ENCODE data around the gene MRM2. TPM values are rescaled to one million over a fixed set of nuclear protein-coding genes. Genes with fewer than 3 reads are reported as not detected.

The MRM2 gene
- polyA plus RNA-seq, 1 donor from 2014 or later = 21.4 TPM

DNA sequence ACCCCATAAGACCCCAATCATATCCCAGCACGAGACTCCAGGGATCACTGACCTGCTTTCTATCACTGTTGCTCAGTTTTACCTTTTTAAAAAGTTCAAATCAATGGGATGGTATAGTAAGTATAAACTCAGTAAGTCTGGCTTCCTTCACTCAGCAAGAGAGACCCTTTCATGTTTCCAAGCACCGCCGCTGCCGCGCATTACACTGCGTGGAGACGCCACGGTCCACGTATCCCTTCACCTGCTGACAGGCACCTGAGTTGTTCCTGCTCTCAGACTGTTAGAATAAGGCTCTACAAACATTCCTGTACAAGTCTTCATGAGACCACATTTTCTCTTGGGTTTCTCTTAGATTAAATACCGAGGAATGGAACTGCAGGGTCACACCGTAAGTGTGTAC is 37.6 kb downstream of the MRM2 start:
- no peak overlapping the region for H3K4me3 ChIP-seq (ENCODE audit: low read length)
- no peak overlapping the region for H2AFZ ChIP-seq (ENCODE audit: low read depth, low read length)
- no peak overlapping the region for H3K9ac ChIP-seq (ENCODE audit: low read length)
- H3K27me3 ChIP-seq (ENCODE audit: insufficient read depth, low read depth, low read length) = no peaks in the 10 kb centered on the region
- H3K9me3 ChIP-seq (ENCODE audit: low read length) = no peaks in the 10 kb centered on the region
- no peaks in the 10 kb centered on the region for H3K36me3 ChIP-seq (ENCODE audit: insufficient read depth, low read length)
- no peak overlapping the region for H3K27ac ChIP-seq (ENCODE audit: low read length)
- H3K79me2 ChIP-seq (replicated peaks; ENCODE audit: insufficient read depth, low read length) = no peaks in the 10 kb centered on the region
- no peaks in the 10 kb centered on the region for H3K9me2 ChIP-seq (ENCODE audit: insufficient read depth, low read length)
- no peaks in the 10 kb centered on the region for H4K20me1 ChIP-seq (ENCODE audit: insufficient read depth)
- H3K4me2 ChIP-seq (ENCODE audit: low read length) = no peak overlapping the region
- no peaks in the 10 kb centered on the region for H3F3A ChIP-seq (ENCODE audit: insufficient read depth, low read length, poor library complexity, severe bottlenecking)
- no peak for TF ChIP-seq TAF1 (IDR thresholded peaks at IDR 0.05; ENCODE audit: low read depth)
- no peak for TF ChIP-seq MXI1 (conservative IDR thresholded peaks at IDR 0.05; ENCODE audit: poor library complexity, severe bottlenecking)
- TF ChIP-seq POLR2AphosphoS5 (IDR thresholded peaks at IDR 0.05) = no peak
- TF ChIP-seq, protein P1, sequence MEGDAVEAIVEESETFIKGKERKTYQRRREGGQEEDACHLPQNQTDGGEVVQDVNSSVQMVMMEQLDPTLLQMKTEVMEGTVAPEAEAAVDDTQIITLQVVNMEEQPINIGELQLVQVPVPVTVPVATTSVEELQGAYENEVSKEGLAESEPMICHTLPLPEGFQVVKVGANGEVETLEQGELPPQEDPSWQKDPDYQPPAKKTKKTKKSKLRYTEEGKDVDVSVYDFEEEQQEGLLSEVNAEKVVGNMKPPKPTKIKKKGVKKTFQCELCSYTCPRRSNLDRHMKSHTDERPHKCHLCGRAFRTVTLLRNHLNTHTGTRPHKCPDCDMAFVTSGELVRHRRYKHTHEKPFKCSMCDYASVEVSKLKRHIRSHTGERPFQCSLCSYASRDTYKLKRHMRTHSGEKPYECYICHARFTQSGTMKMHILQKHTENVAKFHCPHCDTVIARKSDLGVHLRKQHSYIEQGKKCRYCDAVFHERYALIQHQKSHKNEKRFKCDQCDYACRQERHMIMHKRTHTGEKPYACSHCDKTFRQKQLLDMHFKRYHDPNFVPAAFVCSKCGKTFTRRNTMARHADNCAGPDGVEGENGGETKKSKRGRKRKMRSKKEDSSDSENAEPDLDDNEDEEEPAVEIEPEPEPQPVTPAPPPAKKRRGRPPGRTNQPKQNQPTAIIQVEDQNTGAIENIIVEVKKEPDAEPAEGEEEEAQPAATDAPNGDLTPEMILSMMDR (IDR thresholded peaks at IDR 0.05; ENCODE audit: poor library complexity, severe bottlenecking) = no peak
- TF ChIP-seq EZH2 (IDR thresholded peaks at IDR 0.05; ENCODE audit: borderline replicate concordance, insufficient read depth, low read length, poor library complexity, severe bottlenecking) = no peak

DNA sequence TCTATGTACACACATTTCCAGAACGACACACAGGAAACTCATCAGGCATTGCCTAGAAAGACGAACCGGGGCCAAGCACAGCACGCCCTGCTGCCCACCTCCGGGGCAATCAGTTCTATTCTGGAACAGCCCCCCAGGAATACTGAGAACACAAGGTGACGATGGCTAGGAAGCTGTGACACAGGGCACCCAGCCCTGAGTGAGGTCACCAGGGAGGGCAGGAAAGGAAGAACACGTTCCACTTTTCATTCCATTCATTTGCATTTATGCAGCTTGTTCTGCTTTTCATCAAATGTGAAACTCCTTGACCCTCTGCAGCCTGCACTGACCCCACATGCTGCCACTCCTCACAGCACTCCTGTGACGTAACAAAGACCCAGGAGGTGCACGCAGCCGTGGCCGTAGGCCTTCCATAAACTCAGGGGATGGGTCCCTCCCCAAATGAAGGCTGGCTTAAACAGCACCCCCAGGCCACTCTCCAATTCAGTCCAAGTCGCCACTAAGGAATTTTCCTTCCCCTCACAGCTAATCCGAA is 38.2 kb downstream of the MRM2 start:
- no peaks in the 10 kb centered on the region for H3K9me2 ChIP-seq (ENCODE audit: insufficient read depth, low read length)
- no peak overlapping the region for H3K4me2 ChIP-seq (ENCODE audit: low read length)
- no peaks in the 10 kb centered on the region for H3K9me3 ChIP-seq (ENCODE audit: low read length)
- H3K4me3 ChIP-seq (ENCODE audit: low read length) = no peak overlapping the region
- H3K9ac ChIP-seq (ENCODE audit: low read length) = no peak overlapping the region
- H3F3A ChIP-seq (ENCODE audit: insufficient read depth, low read length, poor library complexity, severe bottlenecking) = no peaks in the 10 kb centered on the region
- H4K20me1 ChIP-seq (ENCODE audit: insufficient read depth) = no peaks in the 10 kb centered on the region
- no peak overlapping the region for H3K27ac ChIP-seq (ENCODE audit: low read length)
- H3K27me3 ChIP-seq (ENCODE audit: insufficient read depth, low read depth, low read length) = no peaks in the 10 kb centered on the region
- no peaks in the 10 kb centered on the region for H3K36me3 ChIP-seq (ENCODE audit: insufficient read depth, low read length)
- TF ChIP-seq, protein P2, sequence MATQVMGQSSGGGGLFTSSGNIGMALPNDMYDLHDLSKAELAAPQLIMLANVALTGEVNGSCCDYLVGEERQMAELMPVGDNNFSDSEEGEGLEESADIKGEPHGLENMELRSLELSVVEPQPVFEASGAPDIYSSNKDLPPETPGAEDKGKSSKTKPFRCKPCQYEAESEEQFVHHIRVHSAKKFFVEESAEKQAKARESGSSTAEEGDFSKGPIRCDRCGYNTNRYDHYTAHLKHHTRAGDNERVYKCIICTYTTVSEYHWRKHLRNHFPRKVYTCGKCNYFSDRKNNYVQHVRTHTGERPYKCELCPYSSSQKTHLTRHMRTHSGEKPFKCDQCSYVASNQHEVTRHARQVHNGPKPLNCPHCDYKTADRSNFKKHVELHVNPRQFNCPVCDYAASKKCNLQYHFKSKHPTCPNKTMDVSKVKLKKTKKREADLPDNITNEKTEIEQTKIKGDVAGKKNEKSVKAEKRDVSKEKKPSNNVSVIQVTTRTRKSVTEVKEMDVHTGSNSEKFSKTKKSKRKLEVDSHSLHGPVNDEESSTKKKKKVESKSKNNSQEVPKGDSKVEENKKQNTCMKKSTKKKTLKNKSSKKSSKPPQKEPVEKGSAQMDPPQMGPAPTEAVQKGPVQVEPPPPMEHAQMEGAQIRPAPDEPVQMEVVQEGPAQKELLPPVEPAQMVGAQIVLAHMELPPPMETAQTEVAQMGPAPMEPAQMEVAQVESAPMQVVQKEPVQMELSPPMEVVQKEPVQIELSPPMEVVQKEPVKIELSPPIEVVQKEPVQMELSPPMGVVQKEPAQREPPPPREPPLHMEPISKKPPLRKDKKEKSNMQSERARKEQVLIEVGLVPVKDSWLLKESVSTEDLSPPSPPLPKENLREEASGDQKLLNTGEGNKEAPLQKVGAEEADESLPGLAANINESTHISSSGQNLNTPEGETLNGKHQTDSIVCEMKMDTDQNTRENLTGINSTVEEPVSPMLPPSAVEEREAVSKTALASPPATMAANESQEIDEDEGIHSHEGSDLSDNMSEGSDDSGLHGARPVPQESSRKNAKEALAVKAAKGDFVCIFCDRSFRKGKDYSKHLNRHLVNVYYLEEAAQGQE (IDR thresholded peaks at IDR 0.05; ENCODE audit: borderline replicate concordance) = no peak
- TF ChIP-seq EZH2 (IDR thresholded peaks at IDR 0.05; ENCODE audit: borderline replicate concordance, insufficient read depth, low read length, poor library complexity, severe bottlenecking) (no peak), RAD21 (conservative IDR thresholded peaks at IDR 0.05) (no peak), MXI1 (conservative IDR thresholded peaks at IDR 0.05; ENCODE audit: poor library complexity, severe bottlenecking) (no peak), EP300 (conservative IDR thresholded peaks at IDR 0.05; ENCODE audit: poor library complexity, severe bottlenecking) (no peak), POLR2AphosphoS5 (IDR thresholded peaks at IDR 0.05) (no peak), TAF1 (IDR thresholded peaks at IDR 0.05; ENCODE audit: low read depth) (no peak), SMC3 (conservative IDR thresholded peaks at IDR 0.05; ENCODE audit: poor library complexity) (no peak)
- TF ChIP-seq, protein P1 (IDR thresholded peaks at IDR 0.05; ENCODE audit: poor library complexity, severe bottlenecking) = no peak
- no peaks in the 10 kb centered on the region for H3K79me2 ChIP-seq (replicated peaks; ENCODE audit: insufficient read depth, low read length)
- H2AFZ ChIP-seq (ENCODE audit: low read depth, low read length) = no peak overlapping the region
